ENCODE results near the gene DYRK2.
A peak's percentile ranks its signal among the peaks of the same experiment; 100 is the strongest.

DYRK2 gene

DNA sequence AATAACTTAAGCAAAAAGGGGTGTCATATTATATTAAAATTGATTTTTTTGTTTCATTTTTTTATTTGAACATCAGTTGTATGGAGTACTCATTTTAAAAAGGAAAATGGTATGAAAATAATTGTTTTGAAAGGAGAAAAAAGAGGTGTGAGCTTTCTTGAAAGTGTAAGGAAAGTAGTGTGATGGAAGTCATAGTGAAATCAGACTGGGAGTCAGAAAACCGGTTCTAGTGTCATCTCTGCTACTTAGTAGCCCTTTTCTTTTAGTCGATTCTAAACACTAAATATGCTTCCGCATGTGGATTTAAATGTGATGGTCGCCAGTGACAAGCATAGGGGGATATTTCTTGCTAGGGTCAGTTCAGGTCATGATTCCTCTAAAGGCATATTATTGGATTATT, 1.8 kb upstream of the DYRK2 start:
- ATAC-seq: no peak
- DNase-seq: no peak

DNA sequence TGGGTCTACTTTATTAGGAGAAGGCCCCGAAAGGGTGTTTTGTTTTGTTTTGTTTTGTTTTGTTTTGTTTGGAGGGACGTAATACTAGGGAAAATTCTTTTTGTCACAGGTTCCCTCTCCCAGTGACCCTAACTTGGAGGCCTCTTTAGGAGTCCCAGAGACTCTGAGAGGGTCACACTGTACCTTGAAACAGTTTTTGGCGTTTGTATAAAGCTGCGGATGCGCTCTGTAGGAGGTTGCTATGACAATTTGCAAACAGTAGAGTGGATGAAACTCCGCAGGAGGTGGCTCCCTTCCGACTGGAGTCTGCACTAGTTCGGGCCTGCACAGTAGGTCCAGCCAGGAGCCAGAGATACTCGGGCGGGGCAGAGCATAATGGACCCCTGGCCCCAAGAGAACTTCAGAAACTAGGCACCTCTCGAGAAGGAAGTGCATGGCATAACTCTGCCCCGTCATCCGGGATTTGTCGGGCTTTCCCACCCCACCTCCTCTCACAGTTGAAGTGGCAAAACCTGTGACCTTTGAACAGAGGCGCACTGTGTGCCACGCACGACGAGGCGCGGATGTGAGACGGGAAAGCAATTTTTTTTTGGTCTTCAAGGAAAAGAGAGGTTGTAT, 1.3 kb upstream of the DYRK2 start:
- DNase-seq: peak; percentile 42
- no peak for ATAC-seq

GRCh38 chr12:67647799-67648520, 585 bp upstream of the DYRK2 start:
- DNase-seq (peak; percentile 49), ATAC-seq (peak; percentile 10)

- DNase-seq (no peak), ATAC-seq (peak; percentile 26)
These were observed 670 bp downstream of the DYRK2 start for GRCh38 chr12:67649261-67649569.

- peak; percentile 52 for DNase-seq
- ATAC-seq: no peak
These were observed 1.2 kb downstream of the DYRK2 start for GRCh38 chr12:67649570-67650387.

DNA sequence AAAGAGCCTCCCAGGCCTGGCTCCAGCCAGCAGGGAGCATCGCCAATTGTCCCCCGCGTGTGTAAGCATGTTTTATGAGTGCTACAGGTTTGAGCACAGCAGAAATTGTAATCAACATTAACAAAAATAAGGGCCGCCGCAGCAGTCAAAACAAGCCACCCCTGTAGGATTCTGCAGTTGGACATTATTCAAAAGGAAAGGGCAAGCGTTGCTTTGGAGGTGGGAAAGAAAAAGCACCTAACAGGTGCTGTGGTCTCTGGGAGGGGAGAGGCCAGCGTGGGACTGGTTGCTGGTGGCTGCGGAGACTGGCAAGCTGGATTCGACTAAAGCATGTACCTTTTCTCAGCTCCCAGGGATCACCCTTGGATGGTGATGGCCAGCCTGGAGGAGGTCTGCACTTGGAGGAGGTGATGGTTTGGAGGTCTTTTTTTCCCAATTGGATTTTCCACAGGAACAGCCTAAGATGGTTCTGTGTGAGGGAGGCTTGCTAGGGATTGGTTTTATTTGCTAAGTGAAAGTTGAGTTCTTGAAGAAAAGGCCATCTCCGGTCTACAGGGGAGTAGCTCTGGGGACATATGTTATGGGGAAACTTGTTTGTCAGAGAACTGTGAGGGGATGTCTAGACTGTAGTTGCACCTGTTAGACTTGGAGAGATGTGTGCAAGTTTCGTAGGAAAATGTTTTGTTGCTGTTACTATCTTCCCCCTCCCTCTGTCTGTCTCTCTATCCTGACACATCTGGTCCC, 2.0 kb downstream of the DYRK2 start:
- no peak for ATAC-seq
- peak; percentile 22 for DNase-seq

DNA sequence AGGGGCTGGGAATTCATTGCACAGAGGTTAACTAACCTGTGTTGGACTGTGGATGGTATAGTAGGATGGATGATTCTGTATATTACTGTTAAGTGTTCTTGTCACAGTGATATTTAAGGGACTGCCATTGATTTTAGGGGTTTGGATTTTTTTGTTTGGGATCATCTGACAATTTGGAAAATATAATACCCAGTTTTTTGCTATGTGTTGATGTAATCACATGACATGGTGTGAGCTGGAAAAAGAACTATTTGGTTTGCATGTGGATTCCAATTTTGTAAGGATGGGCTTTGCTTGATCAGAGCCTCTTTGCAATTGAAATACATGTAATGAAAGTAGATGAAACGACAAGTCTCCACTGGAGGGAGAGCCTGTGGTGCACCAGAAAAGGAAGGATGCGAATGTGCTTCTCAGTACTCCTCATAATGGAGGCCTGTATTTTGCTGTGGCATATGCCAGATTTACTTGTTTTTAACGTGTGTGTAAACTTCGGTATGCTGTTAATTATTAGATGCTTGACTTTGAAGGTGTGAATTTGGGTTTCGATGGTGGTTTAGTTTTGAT, 2.7 kb downstream of the DYRK2 start:
- ATAC-seq (no peak), DNase-seq (no peak)

GRCh38 chr12:67655829-67656228, 7.3 kb downstream of the DYRK2 start:
- ATAC-seq (no peak), DNase-seq (no peak)

DNA sequence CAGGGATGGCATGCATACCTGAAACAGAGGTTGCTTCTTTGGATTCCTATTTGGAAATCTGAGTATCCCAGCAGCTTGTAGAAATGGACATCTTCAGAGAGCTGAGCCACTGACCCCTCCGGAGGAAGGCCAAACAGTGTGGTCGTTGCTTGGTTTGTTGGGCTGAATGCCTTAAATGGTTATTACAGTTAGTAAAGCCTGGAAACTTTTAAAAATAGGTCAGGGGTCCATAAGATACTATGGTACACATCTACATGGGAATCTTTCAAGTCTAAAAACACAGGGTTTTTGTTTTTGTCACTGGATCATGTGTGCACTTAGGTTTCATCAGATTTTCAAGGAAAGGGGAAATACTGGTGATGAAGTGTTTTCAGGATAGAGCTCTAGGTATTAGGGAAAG, 7.7 kb downstream of the DYRK2 start:
- no peak for ATAC-seq
- DNase-seq: no peak

DNA sequence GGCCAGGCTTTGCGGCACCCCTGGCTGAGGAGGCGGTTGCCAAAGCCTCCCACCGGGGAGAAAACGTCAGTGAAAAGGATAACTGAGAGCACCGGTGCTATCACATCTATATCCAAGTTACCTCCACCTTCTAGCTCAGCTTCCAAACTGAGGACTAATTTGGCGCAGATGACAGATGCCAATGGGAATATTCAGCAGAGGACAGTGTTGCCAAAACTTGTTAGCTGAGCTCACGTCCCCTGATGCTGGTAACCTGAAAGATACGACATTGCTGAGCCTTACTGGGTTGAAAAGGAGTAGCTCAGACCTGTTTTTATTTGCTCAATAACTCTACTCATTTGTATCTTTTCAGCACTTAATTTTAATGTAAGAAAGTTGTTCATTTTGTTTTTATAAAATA, 9.9 kb downstream of the DYRK2 start:
- ATAC-seq (no peak), DNase-seq (no peak)

- ATAC-seq (no peak), DNase-seq (no peak)
These were observed 10.7 kb downstream of the DYRK2 start for GRCh38 chr12:67659292-67659691.

DNA sequence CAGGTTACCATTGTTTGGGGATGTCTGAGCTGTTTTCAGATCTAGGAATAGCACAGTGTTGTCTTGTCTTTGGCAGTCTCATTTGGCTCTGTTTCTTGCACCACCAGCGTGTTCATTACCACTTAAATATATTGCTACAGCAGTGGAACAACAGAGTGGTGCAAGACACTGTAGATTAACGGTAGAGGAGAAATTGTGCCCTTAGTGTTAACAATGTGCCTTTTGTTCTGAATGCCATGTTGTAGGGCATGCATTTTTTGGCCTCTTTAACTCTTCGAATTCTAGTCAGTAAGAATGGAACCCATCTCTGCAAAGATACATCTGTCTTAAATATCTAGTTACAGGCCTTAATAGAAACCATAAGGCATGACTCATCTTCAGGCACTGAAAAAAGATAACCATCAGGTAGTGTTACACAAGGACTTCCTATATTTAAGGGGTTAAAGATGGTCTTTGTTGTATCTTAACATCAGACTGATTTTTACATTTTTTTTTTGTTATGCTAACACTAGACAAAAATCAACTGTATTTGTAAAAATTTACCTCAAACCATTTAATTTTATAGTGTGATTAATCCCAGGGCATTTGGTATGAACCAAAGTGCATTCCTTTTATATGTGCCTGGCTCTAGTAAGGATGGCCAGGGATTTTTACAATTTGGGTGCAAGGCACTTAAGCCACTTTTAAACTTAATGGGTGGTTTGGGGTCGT, 12.9 kb downstream of the DYRK2 start:
- ATAC-seq (peak; percentile 40), DNase-seq (no peak)

DNA sequence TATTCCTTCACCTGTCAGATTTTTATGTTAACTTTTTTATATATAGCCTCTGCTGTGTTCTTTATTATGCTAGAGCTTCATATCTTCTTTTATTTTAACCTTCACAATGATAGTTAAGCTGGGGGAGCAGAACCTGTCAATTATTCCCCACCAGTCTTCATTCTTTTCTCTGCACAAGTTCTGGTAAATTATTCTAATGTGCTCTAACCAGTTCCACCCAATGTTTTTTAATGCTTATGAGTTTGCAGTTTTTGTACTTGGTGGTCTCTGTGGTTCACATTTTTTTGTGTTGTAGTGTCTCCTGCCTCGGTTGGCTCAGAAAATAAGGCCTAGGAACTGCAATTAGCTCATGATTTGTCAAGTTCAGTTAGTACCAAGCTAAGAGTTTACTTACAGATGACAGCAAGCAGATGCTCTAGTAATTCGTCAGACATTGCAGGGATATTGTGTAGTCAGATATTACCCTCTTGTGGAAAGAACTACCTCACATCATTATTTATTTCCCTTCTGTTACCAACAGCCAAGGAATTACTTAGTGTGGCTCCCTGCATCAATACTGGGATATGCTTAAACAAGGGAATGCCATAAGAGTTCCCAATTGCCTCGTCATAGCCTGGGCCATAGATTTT, 14.5 kb downstream of the DYRK2 start:
- DNase-seq (no peak), ATAC-seq (no peak)

DNA sequence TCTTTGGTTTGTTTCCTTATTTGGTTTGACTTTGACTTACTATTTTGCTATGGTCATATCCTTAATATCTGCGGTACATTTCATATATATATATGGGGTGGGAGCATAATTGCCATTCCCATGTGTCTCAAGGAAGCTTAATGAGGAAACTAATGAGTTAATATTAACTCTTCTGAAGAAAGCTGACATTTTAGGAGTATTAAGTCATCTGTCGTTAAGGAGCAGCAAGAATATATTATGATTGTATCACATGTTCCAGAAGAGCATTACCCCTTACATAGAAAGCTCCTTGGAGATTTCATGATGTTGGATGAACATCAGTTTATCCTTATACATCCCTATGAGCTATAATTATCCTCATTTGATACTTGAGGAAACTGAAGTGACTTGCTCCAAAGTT, 15.6 kb downstream of the DYRK2 start:
- ATAC-seq (no peak), DNase-seq (no peak)

DNA sequence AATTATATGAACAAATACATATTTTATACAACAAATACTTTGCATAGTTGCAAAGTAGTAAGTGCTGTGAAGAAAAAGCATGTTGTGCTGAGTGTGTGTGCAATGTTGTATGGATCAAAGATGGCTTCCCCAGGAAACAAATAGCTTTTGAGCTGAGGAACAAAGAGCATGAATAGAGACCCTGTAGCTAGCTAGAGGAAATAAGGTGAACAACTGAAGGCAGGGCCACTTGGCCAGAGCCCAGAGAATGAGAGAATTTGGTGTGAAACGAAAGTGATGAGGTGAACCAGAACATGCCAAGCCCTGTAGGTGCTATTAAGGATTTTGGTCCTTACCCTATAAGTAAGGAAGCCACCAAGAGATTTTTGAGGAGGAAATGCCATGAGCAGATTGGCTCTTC, 17.1 kb downstream of the DYRK2 start:
- ATAC-seq (no peak), DNase-seq (no peak)

GRCh38 chr12:67666605-67667004, 18.1 kb downstream of the DYRK2 start:
- no peak for DNase-seq
- ATAC-seq: no peak

GRCh38 chr12:67667276-67668073, 18.9 kb downstream of the DYRK2 start:
- no peak for DNase-seq
- no peak for ATAC-seq

- DNase-seq (no peak), ATAC-seq (peak; percentile 75)
These were observed 20.8 kb downstream of the DYRK2 start for GRCh38 chr12:67669217-67669933.

- ATAC-seq: no peak
- DNase-seq: no peak
These were observed 21.5 kb downstream of the DYRK2 start for GRCh38 chr12:67669934-67670631.
